Measurements from ENCODE around the gene BCL7C. TPM values are rescaled to one million over a fixed set of nuclear protein-coding genes. Genes with fewer than 3 reads are reported as not detected.

BCL7C gene
- total and polyA plus RNA-seq, 2 of the 4 experiments (the other 2 are of a cell fraction), result 32.3 to 34.9 TPM

DNA sequence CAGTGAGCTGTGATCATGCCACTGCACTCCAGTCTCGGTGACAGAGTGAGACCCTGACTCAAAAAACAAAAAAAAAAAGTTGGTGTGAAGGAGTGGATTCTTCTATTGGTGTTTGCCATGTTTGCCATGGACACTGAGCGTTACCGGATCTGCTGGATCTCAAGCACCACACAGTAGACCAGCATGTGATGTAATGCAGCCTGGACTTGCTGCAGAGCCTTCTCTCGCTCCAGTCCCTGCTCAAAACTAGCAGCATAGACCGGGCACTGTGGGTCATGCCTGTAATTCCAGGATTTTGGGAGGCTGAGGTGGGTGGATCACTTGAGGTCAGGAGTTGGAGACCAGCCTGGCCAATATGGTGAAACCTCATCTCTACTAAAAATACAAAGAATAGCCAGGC lies 50.4 kb downstream of the BCL7C start:
- Histone ChIP-seq H2BK20ac (ENCODE audit: low read depth, low read length) (no peak overlapping the region), H3K79me1 (ENCODE audit: low read depth in 1 of 2, low read length in 2 of 2) (no peaks in the 10 kb centered on the region; a peak in 1 of 4 replicates), H3K18ac (ENCODE audit: low read depth, low read length) (no peak overlapping the region), H2AFZ (replicated peaks; ENCODE audit: low read length, poor library complexity) (no peak overlapping the region), H3K23ac (ENCODE audit: low read depth, low read length) (no peak overlapping the region), H4K5ac (ENCODE audit: low read depth, low read length) (no peak overlapping the region), H3K9me1 (ENCODE audit: insufficient read depth, low read length) (no peaks in the 10 kb centered on the region; the same call in 1 of the 2 replicates), H3K56ac (ENCODE audit: extremely low read depth, insufficient read depth, low read length) (no peak overlapping the region), H3K36me3 (ENCODE audit: control insufficient read depth, insufficient read depth, low read length) (no peaks in the 10 kb centered on the region), H3K14ac (replicated peaks; ENCODE audit: low read depth, low read length) (no peak overlapping the region), H2AK5ac (ENCODE audit: low read depth, low read length) (no peak overlapping the region), H3K9ac (ENCODE audit: low read depth, low read length) (no peak overlapping the region), H2BK15ac (ENCODE audit: low read depth, low read length) (no peak overlapping the region), H3K4me1 (ENCODE audit: control insufficient read depth, insufficient read depth, low read length) (peaks cover 5% of the 10 kb centered on the region; the same call in 1 of the 2 replicates), H4K20me1 (ENCODE audit: insufficient read depth, low read length) (no peaks in the 10 kb centered on the region), H3K27me3 (ENCODE audit: control insufficient read depth, insufficient read depth, low read length) (no peaks in the 10 kb centered on the region), H3K9me3 (ENCODE audit: control insufficient read depth, insufficient read depth, low read length) (no peaks in the 10 kb centered on the region), H4K91ac (ENCODE audit: insufficient read depth, low read depth, low read length) (no peak overlapping the region), H3K27ac (ENCODE audit: insufficient read depth, low read length) (no peak overlapping the region), H3K4me2 (ENCODE audit: low read depth, low read length) (no peak overlapping the region), H3K4me3 (ENCODE audit: insufficient read depth, low read depth, low read length) (no peak overlapping the region), H2BK120ac (ENCODE audit: low read depth, low read length) (no peak overlapping the region), H3K4ac (ENCODE audit: low read depth, low read length) (no peak overlapping the region), H2AK9ac (replicated peaks; ENCODE audit: low read depth, low read length, poor library complexity) (no peak overlapping the region), H2BK5ac (ENCODE audit: low read depth, low read length, poor library complexity, severe bottlenecking) (no peak overlapping the region), H4K8ac (ENCODE audit: low read depth in 2 of 2, low read length in 2 of 2) (no peak overlapping the region)
- POLR2A ChIA-PET (ENCODE audit: unreplicated experiment), result no interaction called here
- dilution Hi-C loops (cut with HindIII; ENCODE audit: low sequenced_read_pairs, unreplicated experiment) (no loop called here), in situ Hi-C loops (cut with MboI; ENCODE audit: low sequenced_read_pairs) (no loop called here), intact Hi-C loops (cut with micrococcal nuclease) (no loop called here)
- WGBS, 2 experiments (ENCODE audit: extremely low coverage in 2 of 2, insufficient read length in 1 of 2), result 100% methylated on average over 2 of the region's 5 CpGs; no CpG with 5 or more reads in 1 of the 2 experiments
- CTCF ChIA-PET, result interaction anchor here (0.6 to 1.1 kb wide), 2 partner anchors 8 to 31 kb away, joined by 3 read pairs; no protein-coding TSS in a partner anchor
- no peak for ATAC-seq (ENCODE audit: low read depth)
- no TSS peak for BruUV-seq (replicated peaks)
- TF ChIP-seq MAZ (IDR thresholded peaks at IDR 0.05; ENCODE audit: borderline replicate concordance, low read depth, low read length), result no peak
- TF ChIP-seq MXI1 (IDR thresholded peaks at IDR 0.05; ENCODE audit: borderline replicate concordance, low read depth, low read length), result no peak
- TF ChIP-seq, protein P1, sequence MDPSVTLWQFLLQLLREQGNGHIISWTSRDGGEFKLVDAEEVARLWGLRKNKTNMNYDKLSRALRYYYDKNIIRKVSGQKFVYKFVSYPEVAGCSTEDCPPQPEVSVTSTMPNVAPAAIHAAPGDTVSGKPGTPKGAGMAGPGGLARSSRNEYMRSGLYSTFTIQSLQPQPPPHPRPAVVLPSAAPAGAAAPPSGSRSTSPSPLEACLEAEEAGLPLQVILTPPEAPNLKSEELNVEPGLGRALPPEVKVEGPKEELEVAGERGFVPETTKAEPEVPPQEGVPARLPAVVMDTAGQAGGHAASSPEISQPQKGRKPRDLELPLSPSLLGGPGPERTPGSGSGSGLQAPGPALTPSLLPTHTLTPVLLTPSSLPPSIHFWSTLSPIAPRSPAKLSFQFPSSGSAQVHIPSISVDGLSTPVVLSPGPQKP (IDR thresholded peaks at IDR 0.05; ENCODE audit: borderline replicate concordance, low read depth, low read length), result no peak
- TF ChIP-seq, protein P2, sequence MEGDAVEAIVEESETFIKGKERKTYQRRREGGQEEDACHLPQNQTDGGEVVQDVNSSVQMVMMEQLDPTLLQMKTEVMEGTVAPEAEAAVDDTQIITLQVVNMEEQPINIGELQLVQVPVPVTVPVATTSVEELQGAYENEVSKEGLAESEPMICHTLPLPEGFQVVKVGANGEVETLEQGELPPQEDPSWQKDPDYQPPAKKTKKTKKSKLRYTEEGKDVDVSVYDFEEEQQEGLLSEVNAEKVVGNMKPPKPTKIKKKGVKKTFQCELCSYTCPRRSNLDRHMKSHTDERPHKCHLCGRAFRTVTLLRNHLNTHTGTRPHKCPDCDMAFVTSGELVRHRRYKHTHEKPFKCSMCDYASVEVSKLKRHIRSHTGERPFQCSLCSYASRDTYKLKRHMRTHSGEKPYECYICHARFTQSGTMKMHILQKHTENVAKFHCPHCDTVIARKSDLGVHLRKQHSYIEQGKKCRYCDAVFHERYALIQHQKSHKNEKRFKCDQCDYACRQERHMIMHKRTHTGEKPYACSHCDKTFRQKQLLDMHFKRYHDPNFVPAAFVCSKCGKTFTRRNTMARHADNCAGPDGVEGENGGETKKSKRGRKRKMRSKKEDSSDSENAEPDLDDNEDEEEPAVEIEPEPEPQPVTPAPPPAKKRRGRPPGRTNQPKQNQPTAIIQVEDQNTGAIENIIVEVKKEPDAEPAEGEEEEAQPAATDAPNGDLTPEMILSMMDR (conservative IDR thresholded peaks at IDR 0.05; ENCODE audit: low read depth, low read length), result no peak
- no peak for TF ChIP-seq POLR2A (IDR thresholded peaks at IDR 0.05; ENCODE audit: low read depth, low read length)
- no peak for TF ChIP-seq CHD1 (IDR thresholded peaks at IDR 0.05; ENCODE audit: low read depth, low read length)
- TF ChIP-seq FOS (IDR thresholded peaks at IDR 0.05; ENCODE audit: low read depth, low read length), result no peak
- no peak for TF ChIP-seq SMC3 (IDR thresholded peaks at IDR 0.05; ENCODE audit: low read depth, low read length)
- no peak for TF ChIP-seq RFX5 (IDR thresholded peaks at IDR 0.05; ENCODE audit: low read depth, low read length)
- TF ChIP-seq RCOR1 (IDR thresholded peaks at IDR 0.05; ENCODE audit: insufficient replicate concordance, low read length), result no peak
- TF ChIP-seq BHLHE40 (IDR thresholded peaks at IDR 0.05; ENCODE audit: low read depth, low read length), result no peak
- no peak for TF ChIP-seq NFE2L2 (IDR thresholded peaks at IDR 0.05; ENCODE audit: low read depth, low read length)
- TF ChIP-seq CEBPB (IDR thresholded peaks at IDR 0.05; ENCODE audit: low read depth, low read length), result no peak
- no peak for DNase-seq
